Measurements from ENCODE around the gene SLC30A4.
"Not testable (repeated sequence)": the region's sequence is repeated elsewhere in the genome, so short reads cannot be mapped to it uniquely, and the experiment has no call there.

Gene SLC30A4

DNA sequence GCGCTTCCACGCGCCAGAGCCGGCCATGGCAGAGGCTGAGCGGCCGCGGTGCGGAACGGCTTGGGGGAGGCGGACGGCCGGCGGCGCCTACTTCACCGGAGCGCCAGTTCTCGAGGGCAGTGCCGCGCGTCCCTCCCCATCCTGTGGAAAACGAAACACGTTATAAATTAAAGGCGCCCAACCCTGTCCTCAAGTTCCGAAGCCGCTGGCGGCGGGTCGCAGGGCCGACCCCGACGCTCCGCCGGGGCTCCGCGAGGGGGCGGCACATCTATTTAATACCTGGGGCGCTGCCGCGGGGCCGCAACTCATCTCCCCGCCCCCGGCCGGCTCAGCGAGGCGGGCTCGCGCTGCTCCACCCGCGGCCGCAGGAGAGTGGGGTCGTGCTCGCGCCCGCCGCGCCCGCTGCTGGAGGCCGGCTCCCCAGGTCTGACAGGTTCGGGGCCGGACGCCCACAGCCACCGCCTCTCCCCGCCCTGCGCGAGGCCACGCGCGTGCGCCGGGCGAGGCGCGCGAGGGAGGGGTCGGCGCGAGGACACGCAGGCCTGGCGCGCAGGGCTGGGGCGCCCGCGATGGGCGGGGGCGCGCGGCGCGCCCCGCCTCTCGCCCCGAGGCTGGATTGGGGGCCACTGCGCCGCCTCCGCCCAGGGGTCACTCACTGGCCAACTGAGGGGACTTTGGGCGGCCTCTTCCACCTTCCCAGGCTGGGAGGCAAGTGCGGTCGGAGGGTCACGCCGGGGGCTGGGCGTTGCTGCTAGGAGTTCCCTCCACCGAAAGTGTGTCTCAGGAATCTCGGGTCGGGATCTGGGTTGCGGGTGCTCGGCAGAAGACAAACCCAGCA is at the start of gene SLC30A4:
Gene SLC30A4 (minus strand): TSS at position 428 of the 838 bp plus-strand sequence. CDS start 401 bp downstream, at position 27.
- in situ Hi-C loops (cut with HindIII; ENCODE audit: low sequenced_read_pairs): no loop called here

- in situ Hi-C loops (cut with HindIII; ENCODE audit: low sequenced_read_pairs): no loop called here
These were observed 33.5 kb upstream of the SLC30A4 start for GRCh38 chr15:45555934-45556608.

GRCh38 chr15:45551676-45552075 is 29.1 kb upstream of the SLC30A4 start:
- in situ Hi-C loops (cut with HindIII; ENCODE audit: low sequenced_read_pairs): no loop called here

- in situ Hi-C loops (cut with HindIII; ENCODE audit: low sequenced_read_pairs): no loop called here
These were observed 27.9 kb upstream of the SLC30A4 start for GRCh38 chr15:45550436-45550835.

GRCh38 chr15:45549541-45550220 is 27.1 kb upstream of the SLC30A4 start:
- in situ Hi-C loops (cut with HindIII; ENCODE audit: low sequenced_read_pairs): no loop called here

DNA sequence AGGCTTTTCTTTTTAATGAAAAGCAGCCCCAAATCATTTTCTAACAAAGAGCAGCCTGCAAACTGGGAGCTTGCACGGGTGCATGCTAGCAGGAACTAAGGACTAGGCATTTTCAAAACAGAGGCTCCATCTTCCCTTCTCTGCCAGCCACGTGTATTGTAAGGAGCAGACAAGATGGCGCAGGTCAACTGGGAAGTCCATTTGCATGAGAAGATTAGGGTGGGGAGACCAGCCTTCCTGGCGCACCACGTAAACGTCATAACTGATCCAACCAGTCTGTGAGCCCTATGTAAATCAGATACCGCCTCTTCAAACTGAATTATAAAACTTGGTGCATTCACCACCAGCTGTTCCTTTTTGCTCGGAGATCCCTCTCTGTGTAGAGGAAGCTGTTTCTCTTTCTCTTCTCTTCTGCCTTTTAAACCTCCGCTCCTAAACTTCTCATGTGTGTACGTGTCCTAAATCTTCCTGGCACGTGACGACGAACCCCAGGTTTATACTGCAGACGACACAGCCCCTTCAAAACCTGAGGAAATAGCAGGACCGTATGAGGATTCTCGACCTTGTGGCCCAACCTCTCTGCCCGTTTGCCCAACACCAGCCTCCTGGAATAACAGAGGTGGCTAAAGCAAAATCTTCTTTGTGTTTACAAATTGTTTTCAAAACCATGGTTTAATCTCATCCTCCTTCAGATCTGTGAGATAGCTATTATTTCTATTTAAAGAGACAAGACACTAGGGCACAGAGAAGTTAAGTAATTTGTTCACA is 26.4 kb upstream of the SLC30A4 start:
- in situ Hi-C loops (cut with HindIII; ENCODE audit: low sequenced_read_pairs): no loop called here

DNA sequence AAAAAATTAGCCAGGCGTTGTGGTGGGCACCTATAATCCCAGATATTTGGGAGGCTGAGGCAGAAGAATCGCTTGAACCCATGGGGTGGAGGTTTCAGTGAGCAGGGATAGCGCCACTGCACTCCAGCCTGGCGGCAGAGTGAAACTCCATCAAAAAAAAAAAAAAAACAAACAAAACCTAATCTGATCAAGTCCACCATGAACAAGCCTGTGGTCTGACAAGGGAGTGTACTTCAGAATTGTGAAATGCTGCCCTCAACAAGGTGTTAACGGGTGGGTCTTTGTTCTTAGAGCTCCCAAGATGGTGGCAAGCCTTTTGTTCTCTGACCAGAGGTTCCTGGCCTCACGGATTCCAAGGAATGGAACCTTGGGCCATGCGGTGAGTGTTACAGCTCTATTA is 24.2 kb upstream of the SLC30A4 start:
- in situ Hi-C loops (cut with HindIII; ENCODE audit: low sequenced_read_pairs): no loop called here

GRCh38 chr15:45544266-45545023 is 21.9 kb upstream of the SLC30A4 start:
- in situ Hi-C loops (cut with HindIII; ENCODE audit: low sequenced_read_pairs): no loop called here

DNA sequence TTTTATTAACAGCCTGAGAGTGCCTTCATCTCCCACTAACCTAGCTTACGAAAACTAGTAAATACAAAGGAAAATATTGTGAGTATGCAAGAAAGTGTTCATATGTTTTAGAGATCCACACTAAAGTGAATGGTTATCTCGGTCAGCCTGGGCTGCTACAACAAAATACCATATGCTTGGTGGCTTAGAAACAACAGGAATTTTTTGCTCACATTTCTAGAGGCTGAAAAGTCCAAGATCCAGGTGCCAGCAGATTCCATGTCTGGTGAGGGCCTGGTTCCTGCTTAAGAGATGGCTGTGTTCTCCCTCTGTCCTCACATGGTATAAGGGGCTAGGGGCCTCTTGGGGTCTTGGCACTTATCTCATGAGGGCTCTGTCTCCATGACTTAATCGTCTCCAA is 20.5 kb upstream of the SLC30A4 start:
- in situ Hi-C loops (cut with HindIII; ENCODE audit: low sequenced_read_pairs): no loop called here

DNA sequence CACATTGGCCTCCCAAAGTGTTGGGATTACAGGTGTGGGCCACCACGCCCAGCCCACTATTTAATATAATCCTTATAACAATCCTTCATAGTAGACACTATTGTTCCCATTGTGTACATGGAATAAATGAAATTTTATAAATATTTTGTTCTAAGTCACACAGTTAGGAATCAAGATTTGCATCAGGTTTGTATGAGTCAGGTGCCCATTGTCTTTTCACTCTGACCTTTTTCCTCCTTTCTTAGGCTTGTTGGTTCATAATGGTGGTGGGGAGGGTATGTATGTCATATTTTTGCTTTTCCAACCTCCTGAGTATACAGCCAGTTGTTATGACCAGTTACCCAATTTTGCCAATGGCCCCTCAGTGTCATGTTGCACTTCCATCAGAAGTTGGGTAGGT is 18.0 kb upstream of the SLC30A4 start:
- in situ Hi-C loops (cut with HindIII; ENCODE audit: low sequenced_read_pairs): no loop called here

GRCh38 chr15:45539680-45540079 is 17.1 kb upstream of the SLC30A4 start:
- in situ Hi-C loops (cut with HindIII; ENCODE audit: low sequenced_read_pairs): no loop called here

- in situ Hi-C loops (cut with HindIII; ENCODE audit: low sequenced_read_pairs): no loop called here
These were observed 14.4 kb upstream of the SLC30A4 start for GRCh38 chr15:45536934-45537333.

DNA sequence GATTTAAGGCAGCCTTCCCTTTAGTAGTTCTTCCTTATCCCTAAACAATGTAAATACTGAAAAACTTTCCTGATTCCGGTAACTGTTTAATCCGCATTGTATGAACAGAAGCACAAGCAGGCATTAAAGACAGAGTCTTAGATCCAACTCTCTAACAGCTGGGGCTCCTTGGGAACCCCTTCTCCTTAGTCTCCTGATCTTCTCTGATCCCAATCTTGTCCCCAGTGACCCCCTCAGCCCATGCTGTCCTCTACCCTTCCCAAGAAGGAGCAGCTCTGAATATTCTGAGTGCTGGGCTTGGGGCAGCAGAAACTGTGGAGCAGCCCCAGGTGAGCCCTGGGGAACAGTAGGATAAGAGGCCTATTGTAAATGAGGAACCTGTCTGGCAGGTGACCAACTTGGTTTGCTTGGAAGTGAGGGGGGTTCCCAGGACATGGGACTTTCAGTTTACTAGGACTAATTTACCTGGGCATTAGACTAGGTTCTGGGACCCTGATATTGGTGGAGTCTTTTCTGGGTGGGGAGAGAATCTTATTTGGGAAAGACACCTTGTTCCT is 13.0 kb upstream of the SLC30A4 start:
- in situ Hi-C loops (cut with HindIII; ENCODE audit: low sequenced_read_pairs): no loop called here

GRCh38 chr15:45534821-45535220 is 12.3 kb upstream of the SLC30A4 start:
- in situ Hi-C loops (cut with HindIII; ENCODE audit: low sequenced_read_pairs): no loop called here

- in situ Hi-C loops (cut with HindIII; ENCODE audit: low sequenced_read_pairs): not testable (repeated sequence)
These were observed 10.3 kb upstream of the SLC30A4 start for GRCh38 chr15:45532892-45533291.

- in situ Hi-C loops (cut with HindIII; ENCODE audit: low sequenced_read_pairs): no loop called here
These were observed 7.1 kb upstream of the SLC30A4 start for GRCh38 chr15:45529613-45530012.

GRCh38 chr15:45527086-45527485 is 4.5 kb upstream of the SLC30A4 start:
- in situ Hi-C loops (cut with HindIII; ENCODE audit: low sequenced_read_pairs): no loop called here

GRCh38 chr15:45523166-45523460 is 558 bp upstream of the SLC30A4 start:
- in situ Hi-C loops (cut with HindIII; ENCODE audit: low sequenced_read_pairs): no loop called here

DNA sequence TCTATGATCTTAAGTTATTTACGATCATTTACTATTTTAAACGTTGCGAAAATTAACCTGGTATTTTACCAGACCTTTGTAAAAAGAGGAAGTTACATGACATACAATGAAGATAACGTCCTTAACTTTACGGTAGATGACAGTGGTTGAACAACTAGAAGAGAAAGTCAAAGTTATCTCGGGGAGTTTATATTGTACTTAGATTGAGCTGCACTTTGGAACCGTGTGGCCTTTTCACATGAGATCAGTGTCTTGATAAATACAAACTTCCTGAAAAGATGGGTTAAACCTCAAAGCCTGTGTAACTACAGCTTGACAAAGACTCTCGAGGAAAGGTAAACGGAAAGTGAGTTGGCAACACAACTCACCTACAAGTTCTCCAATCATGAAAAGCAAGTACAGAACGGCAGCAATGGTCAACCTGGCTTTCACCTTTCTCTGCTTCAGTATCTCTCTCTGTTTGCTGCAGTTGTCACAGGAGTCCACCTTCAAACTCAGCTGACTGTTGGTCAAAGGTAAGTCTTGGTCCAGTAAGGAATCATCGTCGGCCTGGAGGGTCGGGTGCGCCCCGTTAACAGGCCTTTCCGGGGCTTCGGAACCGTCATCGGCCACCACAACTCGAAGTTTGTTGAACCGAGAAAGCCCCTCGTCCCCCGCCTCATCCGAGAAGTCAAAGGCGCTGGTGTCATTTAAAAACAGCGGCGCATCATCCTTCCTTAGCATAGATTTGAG is 793 bp downstream of the SLC30A4 start:
- in situ Hi-C loops (cut with HindIII; ENCODE audit: low sequenced_read_pairs): no loop called here
